ENCODE data around the gene CKB.

CKB gene

GRCh38 chr14:103545915-103546651 is 23.5 kb upstream of the CKB start:
- TF ChIP-seq GATA3 (IDR thresholded peaks at IDR 0.05; ENCODE audit: low read depth, low read length) = no peak
- TF ChIP-seq GATA2 (IDR thresholded peaks at IDR 0.05; ENCODE audit: low read depth, low read length) = no peak

GRCh38 chr14:103545219-103545914 is 22.7 kb upstream of the CKB start:
- no peak for TF ChIP-seq GATA2 (IDR thresholded peaks at IDR 0.05; ENCODE audit: low read depth, low read length)
- TF ChIP-seq GATA3 (IDR thresholded peaks at IDR 0.05; ENCODE audit: low read depth, low read length) = no peak

DNA sequence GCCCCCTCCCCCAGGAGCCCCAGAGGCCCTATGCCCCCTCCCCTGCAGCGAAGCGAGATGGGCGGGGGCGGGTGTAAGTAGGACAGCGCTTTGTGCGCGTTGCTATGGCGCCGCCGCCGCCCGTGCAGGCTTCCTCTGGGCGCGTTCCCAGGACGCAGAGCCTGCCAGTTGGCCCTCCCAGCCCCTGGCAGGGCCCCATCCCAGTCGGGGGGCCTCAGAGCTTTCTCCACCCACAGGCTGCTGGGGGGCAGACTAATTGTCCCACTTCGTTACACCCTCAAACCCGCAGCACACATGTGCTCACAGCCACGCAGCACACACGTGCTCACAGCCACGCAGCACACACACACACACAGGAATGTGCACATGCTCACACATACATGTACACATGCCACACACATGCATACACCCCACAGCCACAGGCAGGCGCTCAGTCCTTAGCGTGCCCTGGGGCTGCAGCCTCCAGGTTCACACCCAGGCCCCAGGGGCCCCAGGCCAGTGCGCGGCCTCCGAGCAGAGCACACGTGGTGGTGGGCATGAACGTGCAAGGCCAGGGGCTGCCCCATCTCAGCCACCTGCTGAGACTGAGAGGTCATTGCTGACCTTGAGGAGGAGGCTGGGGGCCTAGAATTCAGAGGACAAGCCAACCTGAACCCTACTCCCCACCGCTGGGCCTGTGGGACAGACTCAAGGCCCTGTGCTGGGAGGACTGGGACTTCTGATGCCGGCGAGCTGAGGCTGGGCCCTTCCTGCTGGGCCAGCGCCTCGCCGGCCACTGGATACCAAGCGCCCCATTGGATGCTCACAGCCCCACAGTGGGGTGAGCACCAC is 22.0 kb upstream of the CKB start:
- TF ChIP-seq GATA3 (IDR thresholded peaks at IDR 0.05; ENCODE audit: low read depth, low read length) (no peak), GATA2 (IDR thresholded peaks at IDR 0.05; ENCODE audit: low read depth, low read length) (no peak)

DNA sequence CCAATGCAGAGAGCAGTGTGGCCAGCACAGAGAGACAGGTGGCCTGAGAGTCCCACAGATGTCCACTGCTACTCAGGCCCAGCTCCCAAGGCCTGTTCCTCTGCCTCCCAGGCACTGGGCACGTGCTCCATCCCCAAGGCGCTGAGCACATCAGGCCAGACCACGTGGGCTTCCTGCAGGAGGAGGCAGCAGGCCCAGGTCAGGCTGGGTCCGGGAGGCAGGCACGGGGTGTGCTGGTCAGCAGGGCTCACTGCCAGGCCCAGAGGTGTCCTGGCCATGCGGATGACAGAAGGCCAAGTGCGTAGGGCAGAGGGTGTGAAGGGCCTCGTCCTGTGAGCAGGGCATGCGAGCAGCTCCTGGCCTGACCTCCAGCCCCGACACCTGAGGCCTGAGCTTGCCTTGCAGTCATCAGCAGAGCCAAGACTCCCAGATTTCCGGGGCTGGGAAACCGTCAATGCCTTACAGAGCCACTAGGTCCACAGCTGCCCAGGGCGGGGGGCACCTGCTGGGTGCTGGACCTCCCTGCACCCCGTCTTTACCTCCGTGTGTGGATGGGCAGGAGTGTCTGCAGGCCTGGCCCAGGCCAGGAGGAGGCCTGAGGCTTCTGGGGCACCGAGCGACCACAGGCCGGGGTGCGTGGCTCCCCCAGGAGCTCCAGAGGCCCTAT is 21.2 kb upstream of the CKB start:
- TF ChIP-seq GATA2 (IDR thresholded peaks at IDR 0.05; ENCODE audit: low read depth, low read length) (no peak), GATA3 (IDR thresholded peaks at IDR 0.05; ENCODE audit: low read depth, low read length) (no peak)

GRCh38 chr14:103543140-103543539 is 20.5 kb upstream of the CKB start:
- TF ChIP-seq GATA2 (IDR thresholded peaks at IDR 0.05; ENCODE audit: low read depth, low read length) (no peak), GATA3 (IDR thresholded peaks at IDR 0.05; ENCODE audit: low read depth, low read length) (no peak)

GRCh38 chr14:103542605-103543088 is 20.0 kb upstream of the CKB start:
- TF ChIP-seq GATA3 (IDR thresholded peaks at IDR 0.05; ENCODE audit: low read depth, low read length) (no peak), GATA2 (IDR thresholded peaks at IDR 0.05; ENCODE audit: low read depth, low read length) (no peak)

- no peak for TF ChIP-seq GATA2 (IDR thresholded peaks at IDR 0.05; ENCODE audit: low read depth, low read length)
- no peak for TF ChIP-seq GATA3 (IDR thresholded peaks at IDR 0.05; ENCODE audit: low read depth, low read length)
Observed at GRCh38 chr14:103541709-103542604, 19.3 kb upstream of the CKB start.

GRCh38 chr14:103540821-103541708 is 18.4 kb upstream of the CKB start:
- TF ChIP-seq GATA2 (IDR thresholded peaks at IDR 0.05; ENCODE audit: low read depth, low read length) (no peak), GATA3 (IDR thresholded peaks at IDR 0.05; ENCODE audit: low read depth, low read length) (no peak)

GRCh38 chr14:103539056-103539825 is 16.6 kb upstream of the CKB start:
- TF ChIP-seq GATA3 (IDR thresholded peaks at IDR 0.05; ENCODE audit: low read depth, low read length) = no peak
- no peak for TF ChIP-seq GATA2 (IDR thresholded peaks at IDR 0.05; ENCODE audit: low read depth, low read length)

DNA sequence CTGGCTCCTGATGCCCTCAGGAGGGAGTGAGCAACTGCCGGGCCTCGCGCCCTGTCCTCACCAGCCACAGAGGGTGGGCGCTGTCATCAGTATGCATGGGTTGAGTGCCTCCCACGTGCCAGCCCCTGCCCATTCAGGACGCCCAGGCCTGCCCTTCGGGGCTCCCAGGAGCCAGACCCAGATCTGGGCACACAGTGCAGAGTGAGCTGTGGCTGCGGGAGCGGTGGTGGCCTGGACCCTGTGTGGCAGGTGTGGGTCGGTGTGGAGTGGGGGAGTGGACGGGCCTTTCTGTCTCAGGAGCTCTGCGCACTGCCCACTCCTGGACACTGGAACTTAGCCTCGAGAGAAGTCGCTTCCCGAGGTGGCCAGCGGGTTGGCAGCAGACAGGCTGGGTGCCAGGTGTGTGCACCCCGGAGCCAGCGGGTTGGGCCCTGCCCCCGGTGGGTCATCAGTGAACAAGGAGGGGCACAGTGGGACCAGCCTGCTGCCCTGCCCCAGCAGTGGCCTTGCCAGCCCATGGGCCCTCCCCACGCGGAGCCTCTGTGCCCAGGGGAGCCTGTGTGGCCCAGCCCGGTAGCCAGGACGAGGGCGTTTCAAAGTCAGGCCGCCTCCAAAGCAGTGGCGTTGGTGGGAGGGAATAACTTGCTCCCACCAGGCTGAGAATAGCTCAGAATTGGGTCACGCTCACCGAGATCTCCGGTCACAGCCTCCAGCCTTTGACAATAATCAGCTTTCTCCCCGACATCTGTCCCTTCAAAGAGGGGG is 15.8 kb upstream of the CKB start:
- TF ChIP-seq GATA3 (IDR thresholded peaks at IDR 0.05; ENCODE audit: low read depth, low read length) (no peak), GATA2 (IDR thresholded peaks at IDR 0.05; ENCODE audit: low read depth, low read length) (no peak)
